Uterus (tissue), 2 donors: ENCODE results near the gene ABL1.

Source experiments
- CTCF ChIP-seq, 4 experiments: fragments of 200-600 bp in 2 of 4; fragments of 450-650 bp in 2 of 4; sonication (generic) in 2 of 4; IDR thresholded peaks; one replicate each; pipeline ENCODE4 v1.5.1; 2016 to 2019; ENCODE audit warnings: antibody characterized with exemption in 4 of 4, mild to moderate bottlenecking in 2 of 4, moderate library complexity in 1 of 4
- POLR2A ChIP-seq, 2 donors: fragments of 450-650 bp; IDR thresholded peaks; one replicate each; pipeline ENCODE4 v1.6.1; 2016; ENCODE audit warnings: antibody characterized with exemption in 2 of 2, mild to moderate bottlenecking in 1 of 2, moderate library complexity in 1 of 2

- TF ChIP-seq CTCF (IDR thresholded peaks at IDR 0.05) (no peak), POLR2A (IDR thresholded peaks at IDR 0.05) (no peak)
Observed at GRCh38 chr9:130922893-130923610, 88.0 kb downstream of the ABL1 start.
